DMS53 treated with DMSO at 0.1 percent for 48 hours (cell line): ENCODE measurements around the gene CDT1.
"Not testable (repeated sequence)": the region's sequence is repeated elsewhere in the genome, so short reads cannot be mapped to it uniquely, and the experiment has no call there.

Source experiments
- DNase-seq: peaks from one replicate; lab custom pipeline; 2025; ENCODE audit not compliant: unreplicated experiment; lab: John Stamatoyannopoulos, UW

CDT1 gene

DNA sequence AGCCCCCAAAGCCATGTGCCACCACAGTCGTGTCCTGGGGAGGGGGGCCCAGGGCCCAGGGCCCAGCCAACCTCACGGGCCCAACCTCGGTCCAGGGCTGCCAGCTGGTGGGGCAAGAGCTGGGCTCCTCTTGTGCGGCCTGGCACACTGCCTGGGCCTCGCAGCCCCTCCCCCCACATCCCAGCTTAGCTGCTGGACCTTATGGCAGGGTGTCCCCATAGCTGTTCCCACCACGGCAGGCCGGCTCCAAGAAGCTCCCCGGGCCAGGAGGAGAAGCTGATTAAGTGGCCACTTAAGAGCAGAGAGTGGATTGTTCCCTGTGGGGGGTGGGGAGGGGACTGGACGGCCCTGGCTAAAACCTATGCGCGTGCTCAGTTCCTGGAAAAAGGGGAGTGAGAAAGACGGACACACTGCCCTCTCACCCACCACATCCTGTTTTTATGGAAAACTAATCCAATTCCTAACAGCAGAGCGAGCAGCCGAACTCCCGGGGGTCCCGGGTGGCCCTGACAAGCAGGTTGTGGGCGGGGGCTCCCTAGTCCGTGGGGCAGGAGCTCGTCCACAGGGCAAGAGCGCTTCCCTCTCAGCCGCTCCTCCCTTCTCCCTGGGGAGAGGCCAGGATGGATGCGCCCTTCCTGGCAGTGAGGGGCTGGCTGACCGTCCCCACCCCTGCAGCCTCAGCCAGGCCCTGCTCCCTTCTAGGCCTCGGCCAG is 35.4 kb upstream of the CDT1 start:
- no peak for DNase-seq

GRCh38 chr16:88769617-88770460 is 33.8 kb upstream of the CDT1 start:
- no peak for DNase-seq

DNA sequence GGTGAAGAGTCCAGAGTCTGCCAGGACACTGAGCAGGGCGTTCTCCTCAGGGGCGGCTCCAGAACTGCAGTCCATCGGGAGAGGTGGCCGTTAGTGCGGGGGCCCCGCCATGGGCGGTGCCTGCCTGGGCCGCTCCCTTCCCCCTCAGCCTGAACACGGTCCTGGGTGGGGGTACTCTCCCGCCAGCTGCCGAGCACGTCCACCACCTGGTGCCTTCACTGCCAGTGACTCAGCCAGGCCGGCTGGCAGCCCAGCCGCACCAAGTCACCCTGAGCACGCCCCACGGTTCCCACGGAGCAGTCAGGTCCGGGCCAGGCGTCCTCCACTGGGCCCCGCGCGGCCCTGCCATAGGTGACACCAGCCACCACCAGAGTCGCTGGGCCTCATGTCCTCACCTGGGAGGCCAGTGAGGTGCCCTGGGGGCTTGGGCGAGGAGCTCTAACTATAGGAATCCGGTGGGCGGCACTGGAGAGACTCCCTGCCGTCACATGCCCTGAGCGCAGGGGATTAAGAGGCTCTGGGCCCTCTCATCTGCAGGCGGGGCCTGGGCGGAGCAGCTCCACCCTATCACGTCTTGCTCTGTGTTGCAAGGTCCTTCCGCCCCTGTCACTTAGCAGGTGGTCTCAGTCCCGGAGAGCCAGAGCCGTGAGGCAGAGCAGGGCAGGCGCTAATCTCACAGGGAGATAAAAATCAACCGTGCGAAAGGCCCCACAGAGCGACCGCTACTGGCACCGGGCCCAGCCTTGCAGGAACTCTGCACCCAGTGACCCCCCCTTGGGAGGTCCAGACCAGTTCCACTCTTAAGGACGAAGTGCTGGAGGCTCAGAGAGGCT is 32.9 kb upstream of the CDT1 start:
- no peak for DNase-seq

DNA sequence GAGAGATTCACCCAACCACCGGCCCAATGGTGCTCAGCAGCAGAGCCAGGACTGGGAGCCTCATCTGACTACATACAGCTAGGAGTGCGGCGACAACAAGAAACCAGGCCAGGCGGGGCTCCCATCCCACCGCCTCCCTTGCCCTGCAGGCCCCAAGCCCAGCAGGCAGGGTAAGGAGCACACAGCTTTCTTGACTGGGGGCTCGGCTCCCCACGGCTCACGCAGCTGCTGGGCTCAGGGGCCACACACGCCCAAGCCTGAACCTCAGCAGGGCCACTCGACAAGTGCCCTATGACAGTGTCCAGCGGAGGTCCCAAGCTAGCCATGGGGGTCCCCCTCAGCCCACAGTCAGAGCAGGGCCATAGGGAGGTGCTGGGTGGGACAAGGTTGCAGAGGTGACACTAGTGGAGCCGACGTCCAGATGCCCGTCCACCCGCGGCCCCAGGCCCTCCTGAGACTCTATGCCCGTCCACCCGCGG is 32.3 kb upstream of the CDT1 start:
- DNase-seq, result no peak

DNA sequence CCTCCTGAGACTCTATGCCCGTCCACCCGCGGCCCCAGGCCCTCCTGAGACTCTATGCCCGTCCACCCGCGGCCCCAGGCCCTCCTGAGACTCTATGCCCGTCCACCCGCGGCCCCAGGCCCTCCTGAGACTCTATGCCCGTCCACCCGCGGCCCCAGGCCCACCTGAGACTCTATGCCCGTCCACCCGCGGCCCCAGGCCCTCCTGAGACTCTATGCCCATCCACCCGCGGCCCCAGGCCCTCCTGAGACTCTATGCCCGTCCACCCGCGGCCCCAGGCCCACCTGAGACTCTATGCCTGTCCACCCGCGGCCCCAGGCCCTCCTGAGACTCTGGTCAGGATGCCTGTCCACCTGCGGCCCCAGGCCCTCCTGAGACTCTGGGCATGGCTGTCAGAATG is 31.8 kb upstream of the CDT1 start:
- DNase-seq, result not testable (repeated sequence)

- no peak for DNase-seq
Measured at GRCh38 chr16:88772871-88773811, 30.4 kb upstream of the CDT1 start.

GRCh38 chr16:88773812-88774291 is 29.7 kb upstream of the CDT1 start:
- DNase-seq, result no peak

DNA sequence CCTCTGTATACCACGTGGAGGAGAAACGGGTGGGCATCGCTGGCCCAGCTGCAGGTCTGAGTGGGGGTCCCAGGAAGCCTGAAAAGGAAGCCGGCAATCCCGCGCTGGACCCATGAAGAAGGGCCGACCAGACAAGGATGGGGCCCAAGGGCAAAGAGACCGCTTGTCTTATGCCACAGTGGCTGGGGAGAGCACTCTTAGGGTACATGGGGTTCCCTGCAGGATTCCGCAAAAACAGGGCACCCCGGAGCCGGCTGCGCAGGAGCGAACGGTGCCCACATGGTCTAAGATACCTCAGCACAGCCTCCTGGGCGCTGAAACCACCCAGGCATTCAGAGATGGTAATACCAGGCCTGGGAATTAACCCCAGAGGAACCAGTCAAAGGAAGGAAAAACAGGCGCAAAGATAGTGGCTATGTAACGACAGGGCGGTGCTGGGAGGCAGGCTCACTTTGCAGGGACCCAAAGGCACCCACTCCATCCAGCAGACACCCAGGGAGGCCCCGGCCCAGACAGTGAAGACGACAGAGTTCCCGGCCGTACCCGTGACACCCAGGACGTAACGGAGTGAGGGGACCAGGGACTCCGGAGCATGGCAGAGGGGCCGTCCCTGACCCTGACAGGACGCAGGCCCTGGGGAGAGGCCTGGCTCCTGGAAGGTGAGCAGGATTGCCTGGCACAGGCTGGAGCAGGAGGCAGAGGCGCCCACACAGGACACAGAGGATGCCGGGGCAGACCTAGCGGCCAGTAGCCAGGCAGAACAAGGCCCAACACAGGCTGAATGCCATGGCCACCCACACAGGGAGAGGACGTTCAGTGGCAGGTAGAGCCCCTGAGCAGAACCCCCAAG is 28.8 kb upstream of the CDT1 start:
- no peak for DNase-seq

DNA sequence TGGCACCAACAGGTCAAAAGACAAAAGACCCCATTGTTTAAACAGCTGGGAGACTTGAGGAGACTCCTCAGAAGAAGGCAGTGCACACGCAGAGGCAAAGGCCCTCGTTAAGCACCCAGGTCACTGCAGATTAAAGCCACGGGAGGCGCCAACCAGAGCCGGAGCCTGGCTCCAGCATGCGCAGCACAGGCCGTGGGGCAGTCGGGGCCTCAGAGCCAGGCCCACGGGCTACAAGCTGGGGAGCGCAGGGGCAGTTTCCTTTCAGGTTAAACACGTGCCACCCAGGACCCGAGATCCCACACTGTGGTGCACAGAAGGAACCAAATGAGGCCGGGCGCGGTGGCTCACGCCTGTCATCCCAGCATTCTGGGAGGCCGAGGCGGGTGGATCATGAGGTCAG is 27.8 kb upstream of the CDT1 start:
- DNase-seq, result no peak

GRCh38 chr16:88777471-88778270 is 25.9 kb upstream of the CDT1 start:
- no peak for DNase-seq

DNA sequence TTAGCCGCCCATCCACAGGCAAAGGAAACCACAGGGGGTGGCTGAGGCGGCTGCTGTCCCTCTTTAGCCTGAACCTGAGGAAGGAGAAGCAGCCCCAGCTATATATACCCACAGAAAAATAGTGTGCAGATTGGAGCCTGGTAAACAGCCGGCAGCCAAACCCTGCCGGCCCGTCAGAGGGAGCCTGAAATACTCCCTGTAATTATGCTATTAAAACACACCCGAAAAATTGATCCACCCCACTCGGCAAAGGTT is 25.4 kb upstream of the CDT1 start:
- DNase-seq, result no peak

- no peak for DNase-seq
Measured at GRCh38 chr16:88778541-88779065, 25.0 kb upstream of the CDT1 start.

- DNase-seq, result no peak
Measured at GRCh38 chr16:88779406-88780141, 24.0 kb upstream of the CDT1 start.

DNA sequence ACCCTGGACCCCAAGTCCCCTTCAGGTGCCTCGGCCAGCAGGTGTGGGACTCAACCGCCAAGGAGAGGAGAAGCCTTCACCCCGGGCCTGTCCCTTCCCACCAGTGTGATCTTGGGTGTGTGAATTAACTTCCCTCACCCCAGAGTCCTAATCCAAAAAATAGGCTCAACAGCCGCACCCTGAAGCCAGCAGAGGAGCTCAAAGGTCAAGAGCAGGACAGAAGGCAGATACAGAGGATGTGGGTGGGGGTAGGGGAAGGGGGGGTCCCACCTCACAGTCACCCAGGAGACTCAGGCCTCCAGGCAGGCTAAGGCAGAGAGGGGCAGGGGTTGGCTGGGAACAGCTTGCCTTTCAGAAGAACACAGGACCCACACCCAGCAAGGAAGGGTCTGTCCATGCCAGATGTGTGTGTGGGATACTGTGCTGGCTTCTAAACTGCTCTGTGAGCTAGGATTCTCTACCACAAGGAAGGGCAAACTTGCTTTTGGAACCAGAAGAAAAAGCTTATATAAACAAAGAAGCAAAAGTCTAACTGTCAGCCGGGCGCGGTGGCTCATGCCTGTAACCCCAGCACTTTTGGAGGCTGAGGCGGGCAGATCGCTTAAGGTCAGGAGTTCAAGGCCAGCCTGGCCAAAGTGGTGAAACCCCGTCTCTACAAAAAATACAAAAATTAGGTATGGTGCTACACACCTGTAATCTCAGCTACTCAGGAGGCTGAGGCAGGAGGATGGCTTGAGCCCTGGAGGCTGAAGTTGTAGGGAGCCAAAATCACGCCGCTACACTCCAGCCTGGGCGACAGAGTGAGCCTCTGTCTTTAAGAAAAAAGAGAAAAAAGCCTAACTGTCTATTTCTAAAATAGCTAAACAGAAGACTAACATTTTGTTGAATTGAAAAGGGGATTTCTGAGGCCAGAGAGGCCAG is 23.2 kb upstream of the CDT1 start:
- DNase-seq, result no peak

GRCh38 chr16:88781140-88782077 is 22.2 kb upstream of the CDT1 start:
- DNase-seq, result no peak
